C4-2B (cell line): ENCODE results near the gene ICE2.

ENCODE experiments used
- H3K27ac ChIP-seq: fragments of 450-650 bp; 2 replicates; pipeline ENCODE4 v1.5.1; 2017
- CTCF ChIP-seq: fragments of 450-650 bp; conservative IDR thresholded peaks from 2 replicates; pipeline ENCODE4 v1.5.1; 2017; ENCODE audit warnings: mild to moderate bottlenecking
- ZFX ChIP-seq: fragments of 450-650 bp; IDR thresholded peaks from 2 replicates; pipeline ENCODE4 v1.6.1; 2017

ICE2 gene

GRCh38 chr15:60511351-60512031, 32.5 kb upstream of the ICE2 start:
- H3K27ac ChIP-seq, result no peak overlapping the region
- TF ChIP-seq CTCF, result no peak
- no peak for TF ChIP-seq ZFX

DNA sequence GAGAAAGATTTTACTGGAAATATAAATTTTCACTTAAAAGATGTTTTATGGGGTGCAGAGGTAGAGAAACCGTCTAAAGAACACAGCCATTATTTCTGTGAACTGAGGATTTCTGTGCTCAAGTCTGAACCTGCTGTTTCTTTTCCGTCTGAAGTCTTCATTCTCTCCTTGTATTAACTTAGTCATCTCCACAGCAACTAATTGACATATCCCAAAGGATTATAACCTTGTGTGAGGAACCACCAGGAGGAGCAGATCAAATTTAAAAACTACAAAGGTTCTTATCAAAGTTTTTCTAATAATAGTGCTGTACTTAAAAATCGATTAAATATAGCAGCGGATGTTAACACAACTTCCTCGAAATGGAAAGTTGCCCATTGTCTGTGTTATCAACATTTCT, 31.1 kb upstream of the ICE2 start:
- no peak overlapping the region for H3K27ac ChIP-seq
- TF ChIP-seq ZFX (no peak), CTCF (no peak)

DNA sequence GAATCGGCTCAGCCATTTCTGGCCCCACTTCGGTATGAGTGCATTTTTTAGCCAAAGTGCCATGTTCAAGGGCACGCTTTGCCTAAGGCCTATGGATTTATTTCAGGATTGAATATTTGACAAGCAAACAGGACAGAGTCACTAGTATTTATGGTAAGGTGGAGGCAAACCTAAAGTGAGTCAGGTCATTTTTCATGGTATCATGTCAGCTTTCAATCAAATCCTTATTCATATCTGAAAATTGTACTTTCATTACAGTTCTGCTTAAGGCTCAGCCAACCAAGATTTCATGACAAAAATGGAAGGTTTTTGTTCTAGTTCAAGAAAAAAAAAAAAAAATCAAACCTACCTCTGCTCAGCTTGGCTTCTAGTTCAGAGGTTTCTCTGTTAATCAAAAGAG, 30.5 kb upstream of the ICE2 start:
- TF ChIP-seq CTCF (no peak), ZFX (no peak)
- no peak overlapping the region for H3K27ac ChIP-seq

DNA sequence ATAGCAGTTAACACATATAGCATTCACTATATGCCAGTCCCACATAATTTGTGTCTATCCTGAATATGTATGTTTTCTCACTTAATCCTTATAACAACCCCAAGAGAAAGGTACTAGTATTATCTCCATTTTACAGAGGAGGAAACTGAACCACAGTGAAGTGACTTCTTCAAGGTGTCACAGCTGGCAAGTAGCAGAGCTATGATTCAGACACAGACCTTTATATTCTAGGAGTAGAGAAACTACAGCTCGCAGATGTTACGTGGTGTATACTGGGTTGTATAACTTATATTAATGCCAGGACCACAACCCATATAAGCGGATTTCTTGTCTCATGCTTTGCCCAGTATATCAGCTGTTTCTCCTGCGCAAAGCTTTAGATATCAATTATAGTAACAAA, 29.5 kb upstream of the ICE2 start:
- no peak overlapping the region for H3K27ac ChIP-seq
- TF ChIP-seq ZFX (no peak), CTCF (no peak)

DNA sequence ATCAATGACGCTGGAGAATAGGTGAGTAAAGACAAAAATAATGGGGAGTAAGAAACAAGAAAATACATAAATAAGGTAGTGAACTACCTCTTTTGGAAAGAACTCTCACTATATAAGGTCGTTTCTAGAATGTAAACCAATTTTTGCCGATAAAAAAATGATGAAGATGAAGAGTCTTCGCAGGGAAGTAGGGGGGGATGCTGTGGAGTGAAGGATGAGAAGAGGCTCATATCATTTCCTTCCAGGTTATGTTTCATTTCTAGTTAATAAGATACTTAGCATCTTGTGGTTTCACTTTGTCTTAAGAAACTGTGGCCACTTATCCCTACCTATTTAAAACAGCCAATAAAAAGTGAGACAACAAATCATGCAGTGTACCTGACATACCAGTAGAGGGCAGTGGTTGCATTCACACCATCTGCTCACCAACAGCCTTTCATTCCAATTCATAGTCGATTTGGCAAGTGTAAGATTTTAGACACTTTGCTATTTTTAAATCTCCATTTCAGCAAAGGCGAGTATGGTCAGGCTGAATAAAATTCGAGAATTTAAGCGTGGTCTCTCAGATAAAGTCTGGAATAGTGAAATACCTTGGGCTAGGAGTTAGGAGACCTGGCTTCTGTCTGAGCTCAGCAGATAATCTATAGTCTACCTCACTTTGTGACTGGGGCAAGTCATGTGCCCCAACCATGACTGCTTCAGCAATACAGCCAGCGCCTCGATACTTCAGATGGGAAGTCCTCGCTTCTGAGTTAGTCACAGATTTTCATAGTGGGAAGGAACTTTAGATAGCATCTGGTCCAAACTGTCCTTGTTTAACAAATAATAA, 28.9 kb upstream of the ICE2 start:
- TF ChIP-seq CTCF (peak; percentile 97), ZFX (no peak)
- H3K27ac ChIP-seq, result no peak overlapping the region

DNA sequence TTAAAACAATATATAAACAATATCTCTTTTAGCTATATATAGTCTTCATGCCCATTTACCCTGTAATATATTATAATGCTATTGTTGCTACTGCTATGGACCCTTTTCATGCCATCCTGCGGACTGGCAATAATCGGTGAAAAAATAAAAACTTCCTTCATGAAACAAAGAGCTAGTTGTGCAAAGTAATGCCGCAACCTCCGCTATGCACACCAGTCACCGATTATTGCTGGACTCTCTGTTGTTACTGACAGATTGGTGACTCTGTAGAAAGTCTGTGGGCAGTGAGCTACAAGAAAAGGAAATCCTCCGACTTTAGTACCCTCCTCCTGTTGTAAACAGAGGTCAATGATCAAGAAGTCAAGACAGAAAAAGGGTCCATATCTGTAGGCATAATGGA, 17.9 kb upstream of the ICE2 start:
- H3K27ac ChIP-seq, result no peak overlapping the region
- TF ChIP-seq ZFX, result no peak
- TF ChIP-seq CTCF, result no peak

DNA sequence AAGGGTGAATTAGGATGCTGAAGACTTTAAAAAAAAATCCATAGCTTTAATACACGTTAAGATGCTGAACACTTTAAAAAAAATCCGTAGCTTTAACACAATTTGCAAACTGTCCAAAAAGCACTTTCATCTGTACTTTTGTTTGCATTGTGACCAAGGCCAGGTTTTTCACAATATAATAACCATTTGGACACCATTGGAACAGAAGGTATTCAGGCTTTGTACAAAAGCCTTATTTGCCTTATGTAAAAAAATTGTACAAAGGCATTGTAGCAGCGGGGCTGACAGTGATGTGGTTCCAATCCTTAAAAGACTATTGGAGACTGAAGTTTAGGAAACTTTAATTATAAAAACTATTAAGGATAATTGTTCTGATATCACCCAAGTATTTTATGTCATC, 15.2 kb upstream of the ICE2 start:
- TF ChIP-seq ZFX (no peak), CTCF (no peak)
- no peak overlapping the region for H3K27ac ChIP-seq
